ENCODE measurements around the gene SGSM1.

The SGSM1 gene

GRCh38 chr22:24805790-24806662 is at the start of gene SGSM1:
Gene SGSM1 (plus strand): TSS chr22:24806211. CDS start chr22:24806326, 115 bp downstream.
- no peak for DNase-seq

GRCh38 chr22:24758164-24758799 is 47.7 kb upstream of the SGSM1 start:
- DNase-seq, result no peak

GRCh38 chr22:24759765-24760164 is 46.2 kb upstream of the SGSM1 start:
- no peak for DNase-seq

DNA sequence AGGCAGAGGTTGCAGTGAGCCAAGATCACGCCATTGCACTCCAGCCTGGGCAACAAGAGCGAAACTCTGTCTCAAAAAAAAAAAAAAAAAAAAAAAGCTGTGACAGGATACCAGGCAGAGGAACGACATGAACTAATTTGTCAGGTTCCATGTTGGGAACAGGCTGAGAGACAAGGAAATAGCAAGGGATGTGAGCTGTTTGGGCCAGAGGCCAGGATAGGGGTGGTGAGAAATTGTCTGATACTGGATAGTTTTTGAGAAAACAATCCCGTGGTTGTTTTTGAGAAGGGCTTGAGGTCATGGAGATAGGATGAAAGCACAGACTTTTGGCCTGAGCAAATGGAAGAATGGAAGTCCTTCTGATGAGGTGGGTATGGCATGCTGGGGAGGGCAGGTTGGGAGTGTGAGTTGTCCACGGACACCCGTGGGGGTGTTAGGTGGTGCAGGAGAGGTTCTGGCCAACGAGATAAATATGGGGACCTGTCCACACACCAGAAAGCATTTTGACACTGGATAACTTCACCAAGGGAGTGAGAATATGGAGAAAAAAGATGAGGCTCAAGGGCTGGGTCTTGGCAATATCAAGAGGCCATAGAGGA is 45.2 kb upstream of the SGSM1 start:
- DNase-seq, result no peak

- DNase-seq, result no peak
These were observed 43.9 kb upstream of the SGSM1 start for GRCh38 chr22:24761888-24762675.

DNA sequence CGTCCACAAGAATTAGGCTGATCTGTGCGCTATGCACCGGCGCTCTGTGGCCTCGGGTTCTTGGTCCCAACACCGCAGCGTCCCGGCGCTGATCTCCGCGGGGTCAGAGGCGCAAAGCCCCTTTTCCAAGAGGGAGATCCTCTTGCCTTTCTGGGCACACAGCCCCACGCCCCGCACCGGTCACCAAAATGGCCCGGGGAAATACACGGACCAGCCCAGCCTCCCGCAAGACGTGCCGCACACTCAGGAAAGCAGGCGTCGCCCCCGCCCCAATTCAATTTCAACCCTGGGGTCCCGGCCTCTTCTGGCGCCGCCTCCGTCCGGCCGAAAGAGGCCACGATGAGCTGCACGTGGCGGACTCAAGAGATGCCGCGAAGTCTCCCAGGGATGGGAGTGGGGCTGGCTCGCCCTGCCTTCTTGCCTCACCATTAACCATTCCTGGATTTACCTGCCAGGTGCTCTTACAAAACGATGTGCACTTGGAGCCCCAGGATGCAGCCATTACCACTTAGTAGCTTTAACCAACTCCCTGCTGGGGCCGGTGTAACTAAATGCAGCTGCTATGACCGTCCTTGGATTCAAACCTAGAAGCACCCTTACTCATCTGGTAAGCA is 42.0 kb upstream of the SGSM1 start:
- no peak for DNase-seq

- DNase-seq, result no peak
These were observed 40.8 kb upstream of the SGSM1 start for GRCh38 chr22:24765166-24765565.

- peak; percentile 17 for DNase-seq
These were observed 37.3 kb upstream of the SGSM1 start for GRCh38 chr22:24768537-24769374.

DNA sequence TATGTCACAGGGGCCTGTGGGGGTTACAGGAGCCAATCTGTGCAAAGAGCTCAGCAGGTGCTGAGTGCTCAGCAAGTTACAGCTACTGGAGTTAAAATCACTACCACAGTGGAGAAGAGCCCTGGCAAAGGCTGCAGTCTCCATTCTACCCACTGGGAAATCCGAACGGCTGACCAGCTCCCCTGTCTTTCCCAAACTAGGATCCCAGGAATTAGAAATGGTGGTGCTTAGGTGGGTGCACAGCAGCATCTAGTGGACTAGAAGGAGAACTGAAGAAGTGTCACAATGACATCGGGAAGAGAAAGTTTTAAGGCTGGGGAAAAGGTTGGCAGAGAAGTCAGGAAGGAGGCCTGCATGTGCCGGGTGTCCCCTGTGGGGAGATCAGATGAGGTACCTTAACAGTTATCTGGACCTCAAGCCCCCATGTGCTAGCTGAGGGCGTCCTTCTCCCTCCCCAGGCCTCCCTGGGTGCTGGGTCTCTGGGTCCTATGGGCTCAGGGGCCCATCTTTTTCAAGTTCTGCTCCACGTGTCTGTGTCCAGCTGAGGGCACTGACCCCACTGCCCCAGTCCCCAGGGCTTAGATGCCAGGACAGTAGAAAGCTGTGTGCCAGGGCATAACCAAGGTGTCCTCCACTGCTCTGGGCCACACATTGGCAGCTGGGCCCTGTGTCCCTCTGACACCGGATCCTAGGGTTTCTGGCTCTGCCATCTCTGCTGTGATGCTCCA is 33.4 kb upstream of the SGSM1 start:
- DNase-seq, result no peak

DNA sequence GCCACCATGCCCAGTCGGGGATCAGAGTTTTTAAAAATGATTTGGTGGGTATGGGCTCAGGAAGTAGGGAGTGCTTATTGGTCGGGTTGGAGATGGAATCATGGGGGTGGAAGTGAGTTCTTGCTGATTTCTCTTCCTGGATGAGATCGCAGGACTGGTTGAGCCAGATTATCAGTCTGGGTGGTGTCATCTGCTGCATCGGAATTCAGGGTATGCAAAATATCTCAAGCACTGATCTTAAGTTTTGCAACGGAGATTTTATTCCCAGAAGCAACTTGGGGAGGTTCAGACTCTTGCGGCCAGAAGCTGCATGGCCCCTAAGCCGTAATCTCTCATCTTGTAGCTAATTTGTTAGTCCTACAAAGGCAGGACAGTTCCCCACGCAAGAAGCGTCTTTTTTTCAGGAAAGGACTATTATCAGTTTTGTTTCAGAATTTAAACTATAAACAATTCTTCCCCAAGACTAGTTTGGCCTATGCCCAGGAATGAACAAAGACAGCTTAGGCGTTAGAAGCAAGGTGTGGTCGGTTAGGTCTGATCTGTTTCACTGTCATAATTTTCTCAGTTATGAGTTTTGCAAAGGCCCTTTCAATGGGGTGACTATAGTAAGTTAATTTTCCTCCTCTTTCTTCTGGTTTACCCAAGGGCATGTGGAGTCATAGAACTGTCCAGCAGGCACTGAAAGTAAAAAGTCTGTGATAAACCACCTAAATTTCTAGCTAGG is 30.1 kb upstream of the SGSM1 start:
- DNase-seq, result no peak

- no peak for DNase-seq
These were observed 29.5 kb upstream of the SGSM1 start for GRCh38 chr22:24776525-24776924.

DNA sequence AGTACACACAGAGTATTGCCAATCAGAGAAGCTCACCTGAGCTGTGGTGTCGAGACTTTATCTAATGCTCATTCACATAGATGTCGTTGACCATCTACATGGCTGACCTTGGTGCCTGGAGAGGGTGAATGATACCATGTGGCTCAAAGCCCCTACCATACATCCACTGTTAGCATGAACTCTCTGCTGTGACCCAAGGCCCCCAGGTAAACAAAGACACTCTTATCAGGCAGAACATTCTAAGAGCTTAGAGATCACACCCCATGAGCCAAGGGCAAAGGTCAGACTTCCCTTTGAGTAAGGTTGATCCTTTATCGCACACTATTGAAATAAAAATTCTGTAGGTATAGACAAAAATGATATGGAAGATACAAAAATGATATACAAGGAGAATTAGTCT is 16.5 kb upstream of the SGSM1 start:
- no peak for DNase-seq

DNA sequence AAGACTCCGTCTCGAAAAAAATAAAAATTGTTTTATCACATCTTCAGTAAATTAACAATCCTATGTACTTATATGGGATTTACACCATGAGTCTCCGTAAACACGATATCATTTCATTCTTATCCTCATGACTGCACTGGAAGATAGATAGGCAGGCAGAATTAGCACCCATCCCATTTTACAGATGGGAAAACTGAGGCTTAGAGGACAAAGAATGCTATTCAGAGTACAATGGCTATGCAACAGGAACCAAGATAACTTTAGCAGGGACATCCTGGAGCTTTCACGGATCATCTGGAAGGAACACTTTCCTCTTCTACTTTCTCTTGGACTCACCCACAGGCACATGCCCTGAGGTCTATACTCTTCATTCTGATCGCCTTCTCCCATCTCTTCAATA is 14.6 kb upstream of the SGSM1 start:
- no peak for DNase-seq

GRCh38 chr22:24796056-24796455 is 10.0 kb upstream of the SGSM1 start:
- DNase-seq, result no peak

DNA sequence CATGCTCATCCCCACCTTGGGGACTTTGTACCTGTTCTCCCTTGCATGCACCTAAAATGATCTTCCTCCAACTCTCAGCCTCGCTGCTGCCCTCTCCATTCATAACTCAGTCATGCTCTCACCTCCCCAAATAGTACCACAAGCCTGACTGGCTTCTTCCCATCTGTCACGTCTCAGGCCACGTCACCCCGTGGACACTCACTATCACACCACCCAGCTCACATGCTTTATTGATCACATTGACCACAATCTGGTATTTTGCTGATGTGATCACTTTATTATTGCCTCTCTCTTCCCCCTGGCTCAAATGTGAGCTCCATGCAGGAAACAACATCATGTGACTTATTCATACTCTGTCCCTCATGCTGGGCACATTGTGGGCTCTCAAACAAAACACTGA is 9.2 kb upstream of the SGSM1 start:
- DNase-seq, result no peak

DNA sequence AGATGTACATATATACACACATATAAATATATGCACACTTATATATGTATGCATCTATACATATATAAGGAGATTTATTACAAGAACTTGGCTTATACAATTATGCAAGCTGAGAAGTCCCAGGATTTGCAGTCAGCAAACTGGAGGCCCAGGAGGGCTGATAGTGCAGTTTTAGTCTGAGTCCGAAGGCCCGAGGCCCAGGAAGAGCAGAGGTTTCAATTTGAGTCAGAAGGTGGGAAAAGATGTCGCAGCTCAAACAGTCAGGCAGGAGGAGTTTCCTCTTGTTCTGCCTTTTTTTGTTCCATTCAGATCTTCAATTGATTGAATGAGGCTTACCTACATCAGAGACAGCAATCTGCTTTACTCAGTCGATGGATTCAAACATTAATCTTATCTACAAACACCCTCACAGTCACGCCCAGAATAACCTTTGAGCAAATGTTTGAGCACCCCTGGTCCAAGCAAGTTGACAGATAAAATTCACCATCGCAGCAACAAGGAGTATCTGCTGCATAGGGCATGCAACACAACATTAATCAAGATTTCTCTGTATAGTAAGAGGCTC is 4.0 kb upstream of the SGSM1 start:
- no peak for DNase-seq

DNA sequence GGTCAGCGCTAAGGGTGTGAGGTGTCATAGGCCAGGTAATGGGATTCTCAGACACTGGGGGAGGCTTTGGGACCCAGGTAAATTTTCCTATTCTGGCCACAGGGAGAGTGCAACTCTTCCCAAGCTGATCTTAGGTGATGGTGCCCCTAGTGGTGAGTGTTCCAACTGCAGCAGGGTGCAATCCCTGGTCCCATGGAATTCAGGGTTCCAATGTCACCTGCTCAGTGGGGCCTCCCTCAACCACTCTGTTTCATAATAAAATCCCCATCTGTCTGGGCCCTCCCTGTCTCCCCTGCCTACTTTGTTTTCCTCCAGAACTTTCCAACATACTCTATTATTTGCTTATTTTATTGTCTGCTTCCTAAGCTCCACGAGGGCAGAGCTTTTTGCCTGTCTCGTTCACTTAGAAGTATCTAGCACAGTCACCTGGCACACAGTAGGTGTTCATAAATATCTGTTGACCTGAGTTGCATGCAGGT is 2.9 kb upstream of the SGSM1 start:
- DNase-seq, result no peak

DNA sequence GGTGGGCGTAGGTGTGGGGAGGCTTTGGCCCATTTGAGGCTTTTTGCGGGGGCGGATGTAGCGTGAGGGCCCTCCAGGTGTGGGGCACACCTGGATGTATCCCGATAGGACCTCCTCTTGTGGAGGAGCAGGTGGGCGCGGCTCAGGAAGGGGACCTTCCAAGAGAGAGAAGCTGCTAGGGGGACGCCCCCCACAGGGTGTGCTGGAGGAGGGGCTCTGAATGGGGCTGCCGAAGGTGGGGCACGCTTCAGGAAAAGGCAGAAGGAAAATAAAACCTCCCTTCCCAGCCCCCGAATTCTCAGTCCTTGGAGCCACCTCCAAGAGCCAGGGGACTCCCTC is 621 bp downstream of the SGSM1 start:
- DNase-seq, result no peak

DNA sequence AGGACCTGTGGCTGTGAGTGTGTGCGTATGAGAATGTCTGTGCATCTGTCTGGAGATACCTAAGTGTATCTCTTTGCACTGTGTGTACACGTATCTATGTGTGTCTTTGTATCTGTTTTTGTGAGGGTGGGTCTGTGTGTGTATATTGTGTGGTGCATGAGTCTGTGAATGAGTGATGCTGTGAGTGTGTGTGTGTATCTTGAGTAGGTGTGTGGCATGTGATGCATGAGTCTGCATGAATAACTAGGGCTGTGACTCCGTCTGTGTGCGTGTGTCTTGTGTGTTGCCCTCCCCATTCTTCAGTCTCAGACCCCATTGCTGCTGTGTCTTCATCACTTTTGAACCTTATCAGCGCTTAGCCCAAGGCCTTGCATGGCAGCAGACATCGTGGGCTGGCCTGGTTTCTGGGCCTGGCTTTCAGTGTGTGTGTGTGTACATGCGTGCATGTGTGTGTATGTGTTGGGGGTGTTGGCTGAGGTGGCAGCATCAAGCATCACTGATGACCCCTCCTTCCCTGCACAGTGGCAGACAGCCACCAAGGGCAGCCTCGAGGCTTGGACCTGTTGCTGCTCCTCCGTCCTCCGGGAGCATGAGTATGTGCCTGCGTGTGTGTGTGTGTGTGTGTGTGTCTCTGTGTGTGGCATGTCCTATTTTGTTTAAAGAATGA is 1.4 kb downstream of the SGSM1 start:
- DNase-seq, result no peak
